Measurements from ENCODE around the gene GDPD3.
A peak's percentile ranks its signal among the peaks of the same experiment; 100 is the strongest.

Gene GDPD3

DNA sequence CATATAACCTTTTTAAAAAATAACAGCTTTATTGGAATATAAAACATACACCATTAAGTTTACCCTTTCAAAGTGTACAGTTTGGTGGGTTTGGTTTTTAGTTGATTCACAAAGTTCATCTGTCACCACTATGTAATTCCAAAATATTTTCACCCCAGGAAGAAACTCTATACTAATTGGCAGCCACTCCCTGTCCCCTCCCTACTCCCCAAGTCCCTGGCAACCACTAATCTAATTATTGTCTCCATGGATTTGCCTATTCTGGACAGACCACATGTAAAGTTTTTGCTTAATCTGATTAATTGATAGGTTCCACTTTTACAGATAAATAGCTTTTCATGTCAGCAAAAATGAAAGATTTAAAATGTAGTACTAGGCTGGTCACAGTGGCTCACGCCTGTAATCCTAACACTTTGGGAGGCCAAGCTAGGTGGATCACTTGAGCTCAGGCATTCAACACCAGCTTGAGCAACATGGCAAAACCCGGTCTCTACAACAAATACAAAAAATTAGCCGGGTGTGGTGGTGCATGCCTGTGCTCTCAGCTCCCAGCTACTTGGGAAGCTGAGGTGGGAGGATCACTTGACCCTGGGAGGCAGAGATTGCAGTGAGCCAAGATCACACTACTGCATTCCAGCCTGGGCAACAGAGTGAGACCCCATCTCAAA is 34.6 kb upstream of the GDPD3 start:
- no peak overlapping the region for H3K4me3 ChIP-seq (ENCODE audit: low read length)
- TF ChIP-seq, protein P1, sequence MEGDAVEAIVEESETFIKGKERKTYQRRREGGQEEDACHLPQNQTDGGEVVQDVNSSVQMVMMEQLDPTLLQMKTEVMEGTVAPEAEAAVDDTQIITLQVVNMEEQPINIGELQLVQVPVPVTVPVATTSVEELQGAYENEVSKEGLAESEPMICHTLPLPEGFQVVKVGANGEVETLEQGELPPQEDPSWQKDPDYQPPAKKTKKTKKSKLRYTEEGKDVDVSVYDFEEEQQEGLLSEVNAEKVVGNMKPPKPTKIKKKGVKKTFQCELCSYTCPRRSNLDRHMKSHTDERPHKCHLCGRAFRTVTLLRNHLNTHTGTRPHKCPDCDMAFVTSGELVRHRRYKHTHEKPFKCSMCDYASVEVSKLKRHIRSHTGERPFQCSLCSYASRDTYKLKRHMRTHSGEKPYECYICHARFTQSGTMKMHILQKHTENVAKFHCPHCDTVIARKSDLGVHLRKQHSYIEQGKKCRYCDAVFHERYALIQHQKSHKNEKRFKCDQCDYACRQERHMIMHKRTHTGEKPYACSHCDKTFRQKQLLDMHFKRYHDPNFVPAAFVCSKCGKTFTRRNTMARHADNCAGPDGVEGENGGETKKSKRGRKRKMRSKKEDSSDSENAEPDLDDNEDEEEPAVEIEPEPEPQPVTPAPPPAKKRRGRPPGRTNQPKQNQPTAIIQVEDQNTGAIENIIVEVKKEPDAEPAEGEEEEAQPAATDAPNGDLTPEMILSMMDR (IDR thresholded peaks at IDR 0.05; ENCODE audit: insufficient read depth, low read depth, low read length, missing control alignments) = no peak
- no peak for DNase-seq (ENCODE audit: low read depth)

DNA sequence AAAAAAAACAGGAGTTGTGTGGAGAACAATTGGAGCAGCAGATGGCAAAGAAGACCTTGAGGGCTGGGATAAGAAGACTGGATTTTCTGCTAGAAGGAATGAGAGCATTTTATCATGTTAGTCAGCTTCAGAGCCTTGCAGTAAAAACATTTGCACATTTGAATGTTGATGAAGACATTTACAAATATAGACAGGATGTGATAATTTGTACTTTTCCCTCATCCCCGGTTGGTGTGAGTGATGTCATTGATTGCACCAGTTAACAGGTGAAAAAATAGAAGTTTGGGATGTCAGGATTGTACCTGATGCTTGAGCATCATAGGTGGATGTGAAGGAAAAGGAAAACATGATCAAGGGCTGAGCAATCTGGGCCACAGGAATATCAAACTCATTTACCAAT is 32.3 kb upstream of the GDPD3 start:
- TF ChIP-seq, protein P1 (IDR thresholded peaks at IDR 0.05; ENCODE audit: insufficient read depth, low read depth, low read length, missing control alignments) = no peak
- no peak overlapping the region for H3K4me3 ChIP-seq (ENCODE audit: low read length)
- DNase-seq (ENCODE audit: low read depth) = no peak

DNA sequence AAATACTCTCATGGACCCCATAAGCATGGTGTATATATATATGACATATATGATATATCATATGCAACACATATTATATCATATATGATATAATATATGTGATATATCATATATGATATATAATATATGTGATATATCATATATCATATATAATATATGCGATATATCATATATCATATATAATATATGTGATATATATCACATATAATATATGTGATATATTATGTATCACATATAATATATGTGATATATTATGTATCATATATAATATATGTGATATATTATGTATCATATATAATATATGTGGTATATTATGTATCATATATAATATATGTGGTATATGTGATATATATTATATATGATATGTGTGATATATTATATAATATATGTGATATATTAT is 31.6 kb upstream of the GDPD3 start:
- no peak for DNase-seq (ENCODE audit: low read depth)
- no peak overlapping the region for H3K4me3 ChIP-seq (ENCODE audit: low read length)
- TF ChIP-seq, protein P1 (IDR thresholded peaks at IDR 0.05; ENCODE audit: insufficient read depth, low read depth, low read length, missing control alignments) = no peak

DNA sequence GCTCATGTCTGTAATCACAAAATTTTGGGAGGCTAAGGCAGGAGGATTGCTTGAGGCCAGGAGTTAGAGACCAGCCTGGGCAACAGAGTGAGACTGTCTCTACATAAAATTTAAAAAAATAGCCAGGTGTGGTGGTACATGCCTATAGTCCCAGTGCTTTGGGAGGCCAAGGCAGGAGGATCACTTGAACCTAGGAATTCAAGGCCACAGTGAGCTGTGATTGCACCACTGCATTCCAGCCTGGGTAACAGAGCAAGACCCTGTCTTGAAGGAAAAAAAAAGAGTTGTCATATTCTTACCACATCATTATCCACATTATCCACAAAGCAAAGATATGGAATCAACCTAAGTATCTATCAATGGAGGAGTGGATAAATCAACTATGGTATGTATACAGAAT is 30.7 kb upstream of the GDPD3 start:
- H3K4me3 ChIP-seq (ENCODE audit: low read length) = no peak overlapping the region
- TF ChIP-seq, protein P1 (IDR thresholded peaks at IDR 0.05; ENCODE audit: insufficient read depth, low read depth, low read length, missing control alignments) = no peak
- DNase-seq (ENCODE audit: low read depth) = no peak

GRCh38 chr16:30143347-30143702 is 30.0 kb upstream of the GDPD3 start:
- no peak for DNase-seq (ENCODE audit: low read depth)
- H3K4me3 ChIP-seq (ENCODE audit: low read length) = no peak overlapping the region
- TF ChIP-seq, protein P1 (IDR thresholded peaks at IDR 0.05; ENCODE audit: insufficient read depth, low read depth, low read length, missing control alignments) = no peak

- no peak for DNase-seq (ENCODE audit: low read depth)
- H3K4me3 ChIP-seq (ENCODE audit: low read length) = no peak overlapping the region
- TF ChIP-seq, protein P1 (IDR thresholded peaks at IDR 0.05; ENCODE audit: insufficient read depth, low read depth, low read length, missing control alignments) = peak; percentile 21
These were observed 29.5 kb upstream of the GDPD3 start for GRCh38 chr16:30142672-30143346.

DNA sequence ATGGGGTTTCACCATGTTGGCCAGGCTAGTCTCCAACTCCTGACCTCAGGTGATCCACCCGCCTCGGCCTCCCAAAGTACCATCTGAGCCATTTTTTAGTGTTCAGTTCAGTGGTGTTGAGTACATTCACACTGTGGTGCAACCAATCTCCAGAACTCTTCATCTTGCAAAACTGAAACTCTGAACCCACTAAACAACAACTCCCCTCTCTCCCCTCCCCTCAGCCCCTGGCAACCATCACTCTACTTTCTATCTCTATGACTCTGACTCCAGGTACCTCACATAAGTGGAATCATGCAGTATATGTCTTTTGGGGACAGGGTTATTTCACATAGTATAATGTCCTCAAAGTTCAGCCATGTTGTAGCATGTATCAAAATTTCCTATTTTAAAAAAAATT is 28.4 kb upstream of the GDPD3 start:
- no peak overlapping the region for H3K4me3 ChIP-seq (ENCODE audit: low read length)
- TF ChIP-seq, protein P1 (IDR thresholded peaks at IDR 0.05; ENCODE audit: insufficient read depth, low read depth, low read length, missing control alignments) = no peak
- no peak for DNase-seq (ENCODE audit: low read depth)
